Measurements from ENCODE around the gene VWF.
"Not testable (repeated sequence)": the region's sequence is repeated elsewhere in the genome, so short reads cannot be mapped to it uniquely, and the experiment has no call there.

The VWF gene

DNA sequence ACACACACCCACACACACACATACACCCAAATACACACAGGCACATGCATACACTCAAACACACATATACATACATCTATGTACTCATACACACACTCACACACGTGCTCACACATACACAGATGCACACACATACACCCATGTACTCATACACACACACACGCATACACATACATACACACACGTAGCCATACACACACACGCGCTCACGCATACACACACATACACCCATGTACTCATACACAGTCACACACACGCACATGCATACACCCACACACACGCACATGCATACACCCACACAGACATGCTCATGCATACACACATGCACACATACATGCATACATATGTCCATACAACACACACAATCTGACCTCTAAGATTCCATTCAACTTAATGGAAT is 91.7 kb downstream of the VWF start:
- DNase-seq, result no peak

- no peak for DNase-seq
These were observed 93.5 kb downstream of the VWF start for GRCh38 chr12:6031001-6031400.

DNA sequence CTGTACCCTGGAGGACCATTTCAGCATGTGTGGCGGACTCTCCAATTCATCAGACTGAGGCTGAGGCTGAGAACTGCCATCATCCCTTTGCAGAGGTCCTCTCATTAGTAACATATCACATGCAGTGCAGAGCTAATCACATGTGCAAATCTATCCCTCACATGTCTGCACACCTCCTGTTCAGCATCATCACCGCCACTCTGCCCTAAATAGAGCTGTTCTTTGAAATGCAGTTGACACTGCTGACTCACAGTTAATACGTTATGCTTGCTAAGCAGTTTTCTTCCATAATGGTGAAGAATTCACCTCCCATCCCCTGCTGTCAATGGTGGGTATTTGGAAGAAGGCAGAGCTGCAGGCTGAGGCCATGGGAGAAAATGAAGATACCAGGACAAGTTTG is 94.4 kb downstream of the VWF start:
- DNase-seq, result no peak

- no peak for DNase-seq
These were observed 95.1 kb downstream of the VWF start for GRCh38 chr12:6029401-6029800.

DNA sequence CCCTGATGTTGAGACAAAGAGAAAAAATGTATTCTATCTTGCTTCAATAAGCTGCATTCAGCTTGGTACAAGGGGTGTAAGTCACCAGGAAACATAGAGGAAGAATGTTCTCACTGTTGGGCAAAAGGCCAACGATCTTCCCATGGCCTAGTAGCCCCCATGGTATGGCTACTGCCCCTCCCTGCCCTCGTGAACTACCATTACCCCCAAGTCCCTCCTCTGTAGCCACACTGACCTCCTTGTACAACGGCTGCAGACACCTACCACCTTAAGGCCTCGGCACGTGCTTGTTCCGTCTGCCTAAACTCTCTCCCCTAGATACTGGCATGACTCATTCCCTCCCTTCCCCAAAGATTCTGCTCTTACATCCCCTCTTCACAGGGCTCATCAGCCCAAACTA is 97.5 kb downstream of the VWF start:
- no peak for DNase-seq

DNA sequence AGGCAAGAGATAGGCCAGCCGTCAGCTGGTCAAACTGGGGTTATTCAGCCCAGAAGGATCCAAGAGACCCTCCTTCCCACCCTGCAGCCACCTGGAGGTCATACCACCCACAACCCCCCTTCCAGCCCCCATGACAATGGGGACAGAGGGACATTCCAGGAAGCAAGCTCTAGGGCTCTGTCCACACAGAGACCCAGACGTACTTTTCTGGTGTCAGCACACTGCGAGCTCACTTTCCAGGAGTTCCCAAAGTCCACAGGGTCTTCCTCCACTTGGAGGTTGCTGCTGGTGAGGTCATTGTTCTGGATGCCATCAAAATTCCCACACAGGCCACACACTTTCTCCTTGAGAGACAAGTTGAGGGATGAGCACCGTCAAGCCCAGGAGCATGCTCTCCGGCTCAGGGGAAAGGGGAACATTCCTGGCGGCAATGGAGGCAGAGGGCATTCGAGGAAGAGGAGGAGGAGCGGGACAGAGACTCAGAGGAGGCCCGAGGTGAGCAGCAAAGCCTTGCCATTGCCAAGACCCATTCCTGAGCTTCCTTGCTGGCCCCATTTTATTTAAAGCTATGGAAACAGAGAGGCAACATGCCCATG is 98.7 kb downstream of the VWF start:
- DNase-seq, result not testable (repeated sequence)

DNA sequence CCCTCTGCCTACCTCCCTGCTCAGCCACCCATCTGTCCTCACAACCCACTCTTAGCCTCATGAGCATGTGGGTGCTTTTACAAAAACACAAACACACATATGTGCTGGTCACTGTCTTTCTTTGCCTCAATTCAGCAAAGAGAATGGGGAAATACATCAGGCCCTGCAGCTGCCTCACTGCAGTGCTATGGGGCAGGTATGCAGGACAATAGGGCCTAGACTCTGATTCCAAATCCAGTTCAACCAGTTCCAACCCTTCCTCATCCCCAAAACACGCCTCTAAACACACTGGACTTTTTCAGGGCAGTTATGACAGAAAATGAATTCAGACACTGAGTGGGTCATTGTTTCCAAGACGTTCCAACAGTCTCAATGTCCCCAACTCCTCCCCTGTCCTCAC is 100.4 kb downstream of the VWF start:
- not testable (repeated sequence) for DNase-seq

- DNase-seq, result peak; percentile 81
These were observed 103.5 kb downstream of the VWF start for GRCh38 chr12:6020930-6021329.

GRCh38 chr12:6020511-6020910 is 104.0 kb downstream of the VWF start:
- not testable (repeated sequence) for DNase-seq

- not testable (repeated sequence) for DNase-seq
These were observed 105.2 kb downstream of the VWF start for GRCh38 chr12:6019256-6019655.

- no peak for DNase-seq
These were observed 106.2 kb downstream of the VWF start for GRCh38 chr12:6018265-6018664.

GRCh38 chr12:6016756-6017155 is 107.7 kb downstream of the VWF start:
- no peak for DNase-seq

GRCh38 chr12:6016004-6016403 is 108.5 kb downstream of the VWF start:
- DNase-seq, result not testable (repeated sequence)

- not testable (repeated sequence) for DNase-seq
These were observed 109.2 kb downstream of the VWF start for GRCh38 chr12:6015271-6015670.

GRCh38 chr12:6010631-6011350 is 113.7 kb downstream of the VWF start:
- not testable (repeated sequence) for DNase-seq

DNA sequence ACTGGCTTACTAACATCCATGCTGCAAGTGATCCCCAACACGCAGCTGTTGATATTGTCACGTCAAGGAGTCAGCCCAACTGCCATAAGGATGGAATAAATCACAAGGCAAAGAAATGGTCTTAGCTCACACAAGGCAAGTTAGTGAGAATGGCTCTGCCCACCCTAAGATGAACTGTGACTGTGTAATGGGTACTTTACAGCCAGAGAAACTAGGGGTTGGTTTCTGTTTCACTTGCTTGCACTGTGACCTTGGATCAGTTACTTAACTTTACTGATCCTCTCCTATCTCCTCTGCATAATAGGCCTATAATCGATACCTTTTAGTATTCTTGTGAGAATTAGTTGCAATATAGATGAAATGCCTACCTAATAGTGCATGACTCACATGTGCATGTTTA is 127.2 kb downstream of the VWF start:
- DNase-seq, result no peak

- DNase-seq, result no peak
These were observed 128.0 kb downstream of the VWF start for GRCh38 chr12:5996459-5996858.

DNA sequence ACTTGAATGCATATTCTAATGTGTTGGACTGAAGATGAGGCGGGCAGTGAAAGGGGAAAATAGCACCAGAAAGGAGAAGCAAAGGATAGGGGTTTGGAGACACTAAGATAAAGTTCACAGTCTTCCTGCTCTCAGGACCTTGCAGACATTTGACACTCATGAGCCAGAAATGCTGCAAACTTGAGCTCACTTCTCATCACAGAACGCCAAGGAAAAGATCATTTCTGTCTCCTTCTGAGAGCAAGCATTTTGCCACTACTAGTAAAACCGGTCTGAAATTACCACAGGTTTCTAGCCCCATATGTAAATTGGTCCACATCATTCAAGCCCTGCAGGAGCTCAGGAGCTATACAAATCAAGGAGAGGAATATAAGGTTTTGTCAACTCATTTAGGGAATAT is 134.8 kb downstream of the VWF start:
- no peak for DNase-seq

DNA sequence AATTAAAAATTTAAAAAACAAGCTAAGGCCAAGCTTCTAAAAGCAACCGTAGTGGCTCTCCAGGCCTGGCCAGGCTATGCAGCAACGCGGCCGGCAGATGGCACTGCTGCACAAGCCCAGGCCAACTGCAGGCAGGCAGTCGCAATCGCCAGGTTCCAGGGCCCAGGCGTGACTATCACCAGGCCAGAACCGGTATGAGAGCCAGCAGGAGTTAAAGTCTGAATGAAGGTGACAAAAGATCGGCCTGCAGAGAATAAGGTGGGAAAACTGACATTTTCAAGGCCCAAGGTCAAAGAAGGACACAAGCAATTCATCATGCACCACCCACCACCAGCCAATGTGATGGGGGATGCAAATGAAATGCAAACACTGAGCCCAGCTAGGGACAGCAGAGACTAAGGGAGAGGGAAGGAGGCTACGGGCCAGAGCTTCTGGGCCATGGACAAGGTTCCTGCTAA is 135.8 kb downstream of the VWF start:
- DNase-seq, result peak; percentile 87

DNA sequence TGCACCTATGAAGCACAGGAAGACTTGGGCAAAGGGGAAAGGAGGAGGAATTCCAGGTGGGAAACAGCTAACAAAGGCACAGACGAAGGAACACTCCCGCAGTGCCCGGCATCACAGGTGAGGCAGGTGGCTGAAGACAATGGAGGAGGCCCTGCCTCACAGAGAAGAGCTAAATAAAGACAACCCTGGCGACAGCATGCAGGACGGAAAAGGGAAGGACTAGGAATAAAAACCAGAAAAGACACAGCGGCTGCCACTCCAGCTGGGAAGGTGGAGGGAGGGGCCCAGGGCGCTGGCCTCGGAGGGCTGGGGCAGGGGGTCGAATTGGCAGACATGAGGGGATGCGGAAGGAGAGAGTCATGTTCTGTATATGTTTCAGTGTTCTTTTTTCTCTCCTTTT is 136.4 kb downstream of the VWF start:
- no peak for DNase-seq

DNA sequence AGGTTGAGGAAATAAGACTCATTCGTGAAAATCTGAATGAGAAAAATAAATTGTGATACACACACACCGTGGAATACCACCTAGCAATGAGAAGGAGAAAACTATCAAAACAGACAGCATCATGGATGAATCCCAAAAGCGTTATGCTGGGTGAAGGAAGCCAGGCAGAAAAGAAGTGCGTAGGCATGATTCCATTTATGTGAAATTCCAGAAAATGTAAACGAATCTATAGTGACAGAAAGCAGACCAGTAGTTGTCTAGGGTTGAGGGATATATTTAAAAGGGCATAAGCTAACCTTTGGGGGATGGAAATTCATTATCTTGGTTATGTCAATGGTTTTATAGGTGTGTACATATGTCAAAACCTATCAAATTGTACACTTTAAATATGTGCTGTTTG is 136.9 kb downstream of the VWF start:
- no peak for DNase-seq

DNA sequence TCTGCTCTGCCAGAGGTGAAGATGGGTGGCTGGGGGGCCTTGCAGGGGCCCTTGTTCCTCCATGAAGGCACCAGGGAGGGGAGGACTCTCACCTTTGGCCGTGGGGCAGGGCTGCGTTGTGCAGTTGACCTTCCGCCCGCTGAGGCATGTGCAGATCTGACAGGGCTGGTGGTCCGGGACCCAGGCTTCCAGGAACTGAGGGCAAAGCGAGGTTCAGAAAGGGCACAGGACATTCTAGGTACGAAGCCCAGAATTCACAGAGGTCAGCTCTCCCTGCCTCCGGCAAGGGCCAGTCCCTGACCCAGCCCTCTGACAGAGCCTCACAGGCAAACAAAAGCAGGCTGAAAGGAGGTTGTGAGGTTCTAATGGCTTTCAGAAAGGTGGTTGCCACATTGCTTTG is 139.0 kb downstream of the VWF start:
- DNase-seq, result no peak

DNA sequence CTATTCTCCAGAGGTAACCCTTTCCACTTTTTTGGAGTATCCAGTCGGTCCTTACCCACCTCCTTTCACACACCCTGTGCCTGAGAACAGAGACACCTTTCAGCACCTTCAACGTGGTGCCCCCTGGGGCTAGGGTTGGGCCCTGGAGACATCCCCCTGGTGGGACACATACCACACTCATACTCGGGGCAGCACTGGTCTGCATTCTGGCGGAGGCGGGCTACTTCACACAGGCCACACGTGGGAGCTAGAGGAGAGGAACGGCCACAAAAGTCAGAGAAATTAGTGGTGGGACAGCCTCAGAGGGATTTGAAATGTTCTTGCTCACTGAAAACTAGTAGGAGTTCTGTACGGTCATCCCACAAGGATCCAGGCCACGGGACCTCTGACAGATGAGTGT is 139.6 kb downstream of the VWF start:
- DNase-seq, result no peak

DNA sequence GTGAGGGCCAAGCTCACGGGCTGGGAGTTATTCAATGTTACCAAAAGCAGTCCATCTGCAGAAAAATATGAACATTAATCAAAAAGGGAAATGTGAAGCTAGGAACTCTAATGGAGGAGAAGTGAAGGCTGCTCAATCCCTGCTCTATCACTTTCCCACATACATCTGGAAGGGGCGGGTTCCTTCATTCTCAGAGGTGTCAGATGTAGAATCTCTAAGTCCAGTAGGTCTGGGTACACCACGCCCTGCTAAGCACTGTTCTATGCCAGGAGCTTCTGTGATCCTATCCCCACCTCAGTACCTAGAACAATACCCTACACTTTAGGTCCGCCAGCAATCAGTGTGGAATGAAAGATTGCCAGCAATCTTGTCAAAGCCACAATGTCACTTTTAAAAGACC is 142.4 kb downstream of the VWF start:
- no peak for DNase-seq

- DNase-seq, result no peak
These were observed 146.9 kb downstream of the VWF start for GRCh38 chr12:5977556-5977955.

Measured in NCI-H2171 treated with DMSO at 0.1 percent for 48 hours (cell line).